Liver (tissue), 9 donors: ENCODE results near the gene ISCA1. TPM values are rescaled to one million over a fixed set of nuclear protein-coding genes. Genes with fewer than 3 reads are reported as not detected.

ENCODE experiments used
- DNase-seq: peaks from one replicate; pipeline ENCODE4 v3.0.0-alpha.2; 2017; ENCODE audit warnings: low spot score
- H3K27ac ChIP-seq, 2 donors: one replicate each; pipeline ENCODE4 v1.7.0; 2013; ENCODE audit warnings: inconsistent platforms in 2 of 2, low read length in 2 of 2, control low read depth in 1 of 2, low read depth in 1 of 2, mild to moderate bottlenecking in 1 of 2
- H3K27me3 ChIP-seq, 4 donors: one replicate each; pipeline versions ENCODE4 v1.6.1 to v1.7.0; 2013; ENCODE audit warnings: low read length in 3 of 4, inconsistent platforms in 1 of 4, mild to moderate bottlenecking in 1 of 4, moderate library complexity in 1 of 4; ENCODE audit not compliant: control insufficient read depth in 4 of 4, insufficient read depth in 4 of 4
- H3K36me3 ChIP-seq, 4 donors: one replicate each; pipeline versions ENCODE4 v1.6.1 to v1.7.0; 2013; ENCODE audit warnings: low read length in 3 of 4, mild to moderate bottlenecking in 3 of 4, low read depth in 1 of 4, moderate library complexity in 1 of 4; ENCODE audit not compliant: control insufficient read depth in 4 of 4, insufficient read depth in 3 of 4
- H3K4me1 ChIP-seq, 4 donors: one replicate each; pipeline versions ENCODE4 v1.6.1 to v1.7.0; 2013; ENCODE audit warnings: low read length in 3 of 4, mild to moderate bottlenecking in 3 of 4, moderate library complexity in 1 of 4; ENCODE audit not compliant: control insufficient read depth in 4 of 4, insufficient read depth in 4 of 4
- H3K4me3 ChIP-seq, 3 donors: one replicate each; pipeline versions ENCODE4 v1.6.1 to v1.7.0; 2013; ENCODE audit warnings: low read length in 3 of 3, control low read depth in 1 of 3, low read depth in 1 of 3, mild to moderate bottlenecking in 1 of 3
- H3K9ac ChIP-seq, 2 donors: one replicate each; pipeline ENCODE4 v1.7.0; 2013; ENCODE audit warnings: low read length in 2 of 2, mild to moderate bottlenecking in 2 of 2, moderate library complexity in 2 of 2, control low read depth in 1 of 2, low read depth in 1 of 2
- H3K9me3 ChIP-seq, 4 donors: one replicate each; pipeline versions ENCODE4 v1.6.1 to v1.7.0; 2013; ENCODE audit warnings: low read length in 3 of 4; ENCODE audit not compliant: control insufficient read depth in 4 of 4
- ATF3 ChIP-seq: IDR thresholded peaks from 2 replicates; pipeline ENCODE4 v1.6.1; 2016; ENCODE audit warnings: antibody characterized with exemption
- CTCF ChIP-seq: fragments of 150-350 bp; IDR thresholded peaks from 2 replicates; pipeline ENCODE4 v1.5.1; 2017; ENCODE audit warnings: improper control_type of control experiment, low read depth, low read length; ENCODE audit not compliant: missing input control
- EGR1 ChIP-seq, 2 donors: IDR thresholded peaks; 2 replicates each; pipeline ENCODE4 v1.6.1; 2016 to 2018; ENCODE audit warnings: antibody characterized with exemption in 2 of 2, low read depth in 2 of 2
- FOXA1 ChIP-seq: IDR thresholded peaks from 2 replicates; pipeline ENCODE4 v1.6.1; 2016; ENCODE audit warnings: antibody characterized with exemption
- FOXA2 ChIP-seq: IDR thresholded peaks from 2 replicates; pipeline ENCODE4 v1.6.1; 2016; ENCODE audit warnings: antibody characterized with exemption
- GABPA ChIP-seq, 2 donors: IDR thresholded peaks in 1 of 2; conservative IDR thresholded peaks in 1 of 2; 2 replicates each; pipeline ENCODE4 v1.6.1; 2016; ENCODE audit warnings: antibody characterized with exemption in 2 of 2, mild to moderate bottlenecking in 1 of 2, moderate library complexity in 1 of 2
- HNF4A ChIP-seq, 2 donors: conservative IDR thresholded peaks; 2 replicates each; pipeline ENCODE4 v1.6.1; 2016; ENCODE audit warnings: antibody characterized with exemption in 2 of 2, mild to moderate bottlenecking in 2 of 2
- HNF4G ChIP-seq: IDR thresholded peaks from 2 replicates; pipeline ENCODE4 v1.6.1; 2016; ENCODE audit warnings: antibody characterized with exemption
- JUND ChIP-seq, 2 donors: IDR thresholded peaks; 2 replicates each; pipeline ENCODE4 v1.6.1; 2016; ENCODE audit warnings: antibody characterized with exemption in 2 of 2
- MAX ChIP-seq: IDR thresholded peaks from 2 replicates; pipeline ENCODE4 v1.6.1; 2016; ENCODE audit warnings: antibody characterized with exemption
- NR2F2 ChIP-seq: IDR thresholded peaks from 2 replicates; pipeline ENCODE4 v1.6.1; 2016; ENCODE audit warnings: antibody characterized with exemption
- RAD21 ChIP-seq, 2 donors: IDR thresholded peaks; 2 replicates each; pipeline ENCODE4 v1.6.1; 2016; ENCODE audit warnings: antibody characterized with exemption in 2 of 2, mild to moderate bottlenecking in 2 of 2
- REST ChIP-seq: IDR thresholded peaks from 2 replicates; pipeline ENCODE4 v1.6.1; 2016; ENCODE audit warnings: antibody characterized with exemption, mild to moderate bottlenecking
- RXRA ChIP-seq, 2 donors: IDR thresholded peaks; 2 replicates each; pipeline ENCODE4 v1.6.1; 2017 to 2018; ENCODE audit warnings: antibody characterized with exemption in 2 of 2, mild to moderate bottlenecking in 1 of 2
- SP1 ChIP-seq: IDR thresholded peaks from 2 replicates; pipeline ENCODE4 v1.6.1; 2018; ENCODE audit warnings: antibody characterized with exemption, mild to moderate bottlenecking
- TAF1 ChIP-seq: conservative IDR thresholded peaks from 2 replicates; pipeline ENCODE4 v1.6.1; 2016; ENCODE audit warnings: antibody characterized with exemption, mild to moderate bottlenecking
- YY1 ChIP-seq: IDR thresholded peaks from 2 replicates; pipeline ENCODE4 v1.6.1; 2016; ENCODE audit warnings: antibody characterized with exemption, mild to moderate bottlenecking
- ZBTB33 ChIP-seq: IDR thresholded peaks from 2 replicates; pipeline ENCODE4 v1.6.1; 2016; ENCODE audit warnings: antibody characterized with exemption
- WGBS: extraction: QIAGEN DNeasy Blood & Tissue Kit; methylation state at CpG from one replicate; pipeline ENCODE4 v1.1.7; 2013; 5-methylcytosine and 5-hydroxymethylcytosine counted together
- polyA plus RNA-seq, 2 donors: library from polyadenylated mRNA; stranded (reverse) in 1 of 2; unstranded in 1 of 2; fragments of 200-250 nt in 1 of 2; fragments of >200 nt in 1 of 2; fragmentation: Nextera tagmentation in 1 of 2; extraction: Ambion mirVana in 1 of 2; gene quantifications; one replicate each; pipeline versions ENCODE4 v1.2.1 to v1.2.3, GENCODE V29; 2013 to 2015
- total RNA-seq, 2 donors: library from RNA; depleted of rRNA; stranded (reverse); fragments of >200 nt; gene quantifications; one replicate each; pipeline ENCODE4 v1.2.3, GENCODE V29; 2014
- donor health status: healthy.
- donor health status: healthy.
- donor health status: healthy.
- donor health status: healthy.
- donor health status: healthy.

Gene ISCA1
- total and polyA plus RNA-seq, 4 donors = 26.6 to 43.2 (median 27.8) TPM

- Histone ChIP-seq H3K9ac (no peak overlapping the region), H3K4me1 (peaks cover 3 to 4% (median 3%) of the 10 kb centered on the region in 4 donors), H3K27ac (no peak overlapping the region), H3K9me3 (no peaks in the 10 kb centered on the region), H3K27me3 (no peaks in the 10 kb centered on the region), H3K36me3 (peaks cover 2 to 24% (median 20%) of the 10 kb centered on the region in 4 donors), H3K4me3 (no peak overlapping the region)
- no peak for DNase-seq
- TF ChIP-seq ZBTB33 (no peak), GABPA (IDR thresholded peaks at IDR 0.05 in 1 of 2, conservative IDR thresholded peaks at IDR 0.05 in 1 of 2) (no peak), RAD21 (IDR thresholded peaks at IDR 0.05) (no peak), HNF4A (conservative IDR thresholded peaks at IDR 0.05) (no peak), FOXA2 (no peak), EGR1 (IDR thresholded peaks at IDR 0.05; ENCODE audit: low read depth in 2 of 2) (no peak), FOXA1 (no peak), CTCF (no peak), REST (no peak), RXRA (IDR thresholded peaks at IDR 0.05) (no peak), SP1 (no peak), JUND (IDR thresholded peaks at IDR 0.05) (no peak), MAX (no peak), ATF3 (no peak), TAF1 (no peak), YY1 (no peak), HNF4G (no peak), NR2F2 (no peak)
- WGBS = 88% methylated on average over 7 of the region's 7 CpGs
Measured at GRCh38 chr9:86274821-86275643, 7.3 kb downstream of the ISCA1 start.
